C4-2B (cell line): ENCODE results near the gene CARD6.

Experiments
- H3K27ac ChIP-seq: fragments of 450-650 bp; 2 replicates; pipeline ENCODE4 v1.5.1; 2017
- CTCF ChIP-seq: fragments of 450-650 bp; conservative IDR thresholded peaks from 2 replicates; pipeline ENCODE4 v1.5.1; 2017; ENCODE audit warnings: mild to moderate bottlenecking
- ZFX ChIP-seq: fragments of 450-650 bp; IDR thresholded peaks from 2 replicates; pipeline ENCODE4 v1.6.1; 2017

CARD6 gene

GRCh38 chr5:40832345-40832744, 8.8 kb upstream of the CARD6 start:
- H3K27ac ChIP-seq = no peak overlapping the region
- TF ChIP-seq ZFX = no peak
- TF ChIP-seq CTCF = no peak

GRCh38 chr5:40833712-40834229, 7.4 kb upstream of the CARD6 start:
- peak overlapping the region; percentile 92 for H3K27ac ChIP-seq
- TF ChIP-seq ZFX (no peak), CTCF (no peak)

- TF ChIP-seq CTCF (no peak), ZFX (no peak; the same call in 1 of the 2 replicates)
- peak overlapping the region; percentile 92 for H3K27ac ChIP-seq
Measured at GRCh38 chr5:40834391-40834848, 6.7 kb upstream of the CARD6 start.

GRCh38 chr5:40834849-40835787, 6.0 kb upstream of the CARD6 start, which contains the start of gene RPL37:
Gene RPL37, minus strand, starts transcription at chr5:40835222. Its CDS starts 37 bp downstream, at chr5:40835185.
- TF ChIP-seq CTCF = no peak
- TF ChIP-seq ZFX = peak; percentile 96
- H3K27ac ChIP-seq = peak within 1 kb of the TSS; percentile 92

- H3K27ac ChIP-seq = no peak overlapping the region
- no peak for TF ChIP-seq ZFX
- no peak for TF ChIP-seq CTCF
Measured at GRCh38 chr5:40838086-40838485, 3.1 kb upstream of the CARD6 start.

- no peak overlapping the region for H3K27ac ChIP-seq
- TF ChIP-seq ZFX (no peak), CTCF (no peak)
Measured at GRCh38 chr5:40842351-40842750, 1.2 kb downstream of the CARD6 start.

- no peak for TF ChIP-seq CTCF
- no peak for TF ChIP-seq ZFX
- H3K27ac ChIP-seq = no peak overlapping the region
Measured at GRCh38 chr5:40844565-40844964, 3.4 kb downstream of the CARD6 start.
